Progenitor cell of endocrine pancreas (in vitro differentiated cells): ENCODE results near the gene CTBP2. TPM values are rescaled to one million over a fixed set of nuclear protein-coding genes. Genes with fewer than 3 reads are reported as not detected.

Experiments used
- DNase-seq: peaks from one replicate; pipeline ENCODE4 v3.0.0; 2021; ENCODE audit warnings: low spot score; ENCODE audit not compliant: unreplicated experiment
- H3K27ac Mint-ChIP-seq: 2 replicates; pipeline ENCODE4 v1.8.0; 2021; ENCODE audit warnings: mild to moderate bottlenecking, moderate library complexity, mixed read lengths
- H3K27me3 Mint-ChIP-seq: 2 replicates; pipeline ENCODE4 v1.8.0; 2021; ENCODE audit warnings: mixed read lengths
- H3K36me3 Mint-ChIP-seq: 2 replicates; pipeline ENCODE4 v1.8.0; 2022; ENCODE audit warnings: mixed read lengths; ENCODE audit not compliant: insufficient read depth
- H3K4me1 Mint-ChIP-seq: 2 replicates; pipeline ENCODE4 v1.8.0; 2021; ENCODE audit warnings: low read depth, mixed read lengths
- H3K4me3 Mint-ChIP-seq: 2 replicates; pipeline ENCODE4 v1.8.0; 2021; ENCODE audit warnings: low read depth, mild to moderate bottlenecking, moderate library complexity, mixed read lengths
- H3K9me3 Mint-ChIP-seq: 2 replicates; pipeline ENCODE4 v1.8.0; 2021; ENCODE audit warnings: low read depth, mixed read lengths
- CTCF ChIP-seq: fragments of 200-600 bp; sonication (generic); IDR thresholded peaks from one replicate; pipeline ENCODE4 v1.5.0; 2021; ENCODE audit warnings: antibody characterized with exemption, mild to moderate bottlenecking; ENCODE audit not compliant: unreplicated experiment
- total RNA-seq: library from RNA; stranded (reverse); gene quantifications from 2 replicates; pipeline ENCODE4 v1.2.1, GENCODE V29; 2021

The CTBP2 gene
- total RNA-seq, 1 donor from 2014 or later = 182 TPM

GRCh38 chr10:124994573-124995473 lies 165.5 kb downstream of the CTBP2 start:
- TF ChIP-seq CTCF = no peak
- Mint-ChIP-seq H3K4me3 (no peak overlapping the region), H3K27ac (peak overlapping the region; percentile 56), H3K36me3 (peaks cover 13% of the 10 kb centered on the region), H3K9me3 (no peaks in the 10 kb centered on the region), H3K4me1 (no peaks in the 10 kb centered on the region), H3K27me3 (no peaks in the 10 kb centered on the region)
- DNase-seq = peak; percentile 8

- peak; percentile 3 for DNase-seq
- TF ChIP-seq CTCF = no peak
- H3K4me3 Mint-ChIP-seq = no peak overlapping the region
- H3K36me3 Mint-ChIP-seq = peaks cover 20% of the 10 kb centered on the region
- H3K9me3 Mint-ChIP-seq = no peaks in the 10 kb centered on the region
- peak overlapping the region; percentile 53 for H3K27ac Mint-ChIP-seq
- H3K27me3 Mint-ChIP-seq = no peaks in the 10 kb centered on the region
- no peaks in the 10 kb centered on the region for H3K4me1 Mint-ChIP-seq
These were observed 166.5 kb downstream of the CTBP2 start for GRCh38 chr10:124993736-124994451.

- Mint-ChIP-seq H3K27me3 (no peaks in the 10 kb centered on the region), H3K27ac (peak overlapping the region; percentile 84), H3K4me1 (no peaks in the 10 kb centered on the region), H3K36me3 (peaks cover 23% of the 10 kb centered on the region), H3K9me3 (no peaks in the 10 kb centered on the region), H3K4me3 (no peak overlapping the region)
- no peak for DNase-seq
- TF ChIP-seq CTCF = no peak
These were observed 167.0 kb downstream of the CTBP2 start for GRCh38 chr10:124993345-124993708.

GRCh38 chr10:124992462-124993344 lies 167.7 kb downstream of the CTBP2 start:
- no peaks in the 10 kb centered on the region for H3K9me3 Mint-ChIP-seq

More at GRCh38 chr10:124992462-124993344, 167.7 kb downstream of the CTBP2 start:
- DNase-seq = peak; percentile 25
- Mint-ChIP-seq H3K27ac (peak overlapping the region; percentile 84), H3K27me3 (no peaks in the 10 kb centered on the region), H3K4me3 (no peak overlapping the region), H3K4me1 (no peaks in the 10 kb centered on the region), H3K36me3 (peaks cover 24% of the 10 kb centered on the region)
- TF ChIP-seq CTCF = peak; percentile 64
